NCI-H748 (cell line): ENCODE results near the gene RNF38.
"Not testable (repeated sequence)": the region's sequence is repeated elsewhere in the genome, so short reads cannot be mapped to it uniquely, and the experiment has no call there.

Experiments
- DNase-seq: peaks from one replicate; lab custom pipeline; 2025; ENCODE audit not compliant: unreplicated experiment; lab: John Stamatoyannopoulos, UW

Gene RNF38

GRCh38 chr9:36407122-36407723, 7.2 kb upstream of the RNF38 start:
- peak; percentile 74 for DNase-seq

- no peak for DNase-seq
These were observed 2.5 kb upstream of the RNF38 start for GRCh38 chr9:36402536-36402935.

GRCh38 chr9:36401897-36402480, 1.9 kb upstream of the RNF38 start:
- no peak for DNase-seq

GRCh38 chr9:36401164-36401740, 1.2 kb upstream of the RNF38 start:
- no peak for DNase-seq

- peak; percentile 93 for DNase-seq
These were observed 479 bp upstream of the RNF38 start for GRCh38 chr9:36400332-36401163.

GRCh38 chr9:36398745-36399144, 1.3 kb downstream of the RNF38 start:
- DNase-seq: no peak

- DNase-seq: no peak
These were observed 3.1 kb downstream of the RNF38 start for GRCh38 chr9:36396985-36397384.

- no peak for DNase-seq
These were observed 7.6 kb downstream of the RNF38 start for GRCh38 chr9:36392489-36392888.

GRCh38 chr9:36389590-36389989, 10.5 kb downstream of the RNF38 start:
- no peak for DNase-seq

GRCh38 chr9:36386396-36386965, 13.6 kb downstream of the RNF38 start:
- DNase-seq: not testable (repeated sequence)

- DNase-seq: no peak
These were observed 17.6 kb downstream of the RNF38 start for GRCh38 chr9:36382484-36382883.

GRCh38 chr9:36364577-36364976, 35.5 kb downstream of the RNF38 start:
- no peak for DNase-seq

GRCh38 chr9:36363448-36363847, 36.6 kb downstream of the RNF38 start:
- no peak for DNase-seq

GRCh38 chr9:36358486-36358885, 41.6 kb downstream of the RNF38 start:
- no peak for DNase-seq

GRCh38 chr9:36357639-36358038, 42.4 kb downstream of the RNF38 start:
- no peak for DNase-seq

GRCh38 chr9:36346569-36346968, 53.5 kb downstream of the RNF38 start:
- DNase-seq: peak; percentile 76

GRCh38 chr9:36345103-36345846, 54.8 kb downstream of the RNF38 start:
- DNase-seq: no peak

- DNase-seq: no peak
These were observed 58.0 kb downstream of the RNF38 start for GRCh38 chr9:36341936-36342577.

GRCh38 chr9:36337865-36338264, 62.2 kb downstream of the RNF38 start:
- no peak for DNase-seq

- no peak for DNase-seq
These were observed 63.1 kb downstream of the RNF38 start for GRCh38 chr9:36337002-36337401.
